ELR (cell line): ENCODE data around the gene NANS.

Source experiments
- DNase-seq: peaks from one replicate; pipeline ENCODE4 v3.0.0-alpha.2; 2015; ENCODE audit warnings: low read depth

Gene NANS

GRCh38 chr9:98038958-98039357 is 17.6 kb upstream of the NANS start:
- DNase-seq = no peak

- DNase-seq = no peak
Measured at GRCh38 chr9:98039607-98040017, 16.9 kb upstream of the NANS start.

GRCh38 chr9:98040212-98040611 is 16.3 kb upstream of the NANS start:
- DNase-seq = no peak

- DNase-seq = no peak
Measured at GRCh38 chr9:98043915-98044314, 12.6 kb upstream of the NANS start.

GRCh38 chr9:98045234-98046179 is 11.0 kb upstream of the NANS start:
- DNase-seq = no peak

GRCh38 chr9:98046180-98046543 is 10.4 kb upstream of the NANS start:
- no peak for DNase-seq

GRCh38 chr9:98047002-98047401 is 9.5 kb upstream of the NANS start:
- no peak for DNase-seq

- DNase-seq = no peak
Measured at GRCh38 chr9:98049288-98050072, 7.1 kb upstream of the NANS start.

- no peak for DNase-seq
Measured at GRCh38 chr9:98050351-98050750, 6.2 kb upstream of the NANS start.

GRCh38 chr9:98054376-98054951 is 2.1 kb upstream of the NANS start:
- DNase-seq = no peak

GRCh38 chr9:98057138-98057799 is 737 bp downstream of the NANS start:
- DNase-seq = peak; percentile 46

GRCh38 chr9:98062161-98062560 is 5.6 kb downstream of the NANS start:
- DNase-seq = no peak

GRCh38 chr9:98064623-98065392 is 8.3 kb downstream of the NANS start:
- DNase-seq = no peak

- DNase-seq = no peak
Measured at GRCh38 chr9:98066235-98066634, 9.7 kb downstream of the NANS start.

- no peak for DNase-seq
Measured at GRCh38 chr9:98067184-98067583, 10.7 kb downstream of the NANS start.

GRCh38 chr9:98069551-98069950 is 13.0 kb downstream of the NANS start:
- no peak for DNase-seq

- DNase-seq = no peak
Measured at GRCh38 chr9:98070704-98071103, 14.2 kb downstream of the NANS start.

GRCh38 chr9:98071737-98072136 is 15.2 kb downstream of the NANS start:
- no peak for DNase-seq

GRCh38 chr9:98074115-98074990 is 17.8 kb downstream of the NANS start:
- DNase-seq = peak; percentile 74

- DNase-seq = peak; percentile 87
Measured at GRCh38 chr9:98075332-98075805, 18.8 kb downstream of the NANS start.
